HG03045 (cell line): ENCODE results near the gene MET.
"Not testable (repeated sequence)": the region's sequence is repeated elsewhere in the genome, so short reads cannot be mapped to it uniquely, and the experiment has no call there.

Source experiments
- ATAC-seq: cut with Tn5 transposase; IDR thresholded peaks from one replicate; pipeline ENCODE4 v1.9.1; 2021; ENCODE audit warnings: mild to moderate bottlenecking, moderate library complexity; ENCODE audit not compliant: unreplicated experiment

The MET gene

DNA sequence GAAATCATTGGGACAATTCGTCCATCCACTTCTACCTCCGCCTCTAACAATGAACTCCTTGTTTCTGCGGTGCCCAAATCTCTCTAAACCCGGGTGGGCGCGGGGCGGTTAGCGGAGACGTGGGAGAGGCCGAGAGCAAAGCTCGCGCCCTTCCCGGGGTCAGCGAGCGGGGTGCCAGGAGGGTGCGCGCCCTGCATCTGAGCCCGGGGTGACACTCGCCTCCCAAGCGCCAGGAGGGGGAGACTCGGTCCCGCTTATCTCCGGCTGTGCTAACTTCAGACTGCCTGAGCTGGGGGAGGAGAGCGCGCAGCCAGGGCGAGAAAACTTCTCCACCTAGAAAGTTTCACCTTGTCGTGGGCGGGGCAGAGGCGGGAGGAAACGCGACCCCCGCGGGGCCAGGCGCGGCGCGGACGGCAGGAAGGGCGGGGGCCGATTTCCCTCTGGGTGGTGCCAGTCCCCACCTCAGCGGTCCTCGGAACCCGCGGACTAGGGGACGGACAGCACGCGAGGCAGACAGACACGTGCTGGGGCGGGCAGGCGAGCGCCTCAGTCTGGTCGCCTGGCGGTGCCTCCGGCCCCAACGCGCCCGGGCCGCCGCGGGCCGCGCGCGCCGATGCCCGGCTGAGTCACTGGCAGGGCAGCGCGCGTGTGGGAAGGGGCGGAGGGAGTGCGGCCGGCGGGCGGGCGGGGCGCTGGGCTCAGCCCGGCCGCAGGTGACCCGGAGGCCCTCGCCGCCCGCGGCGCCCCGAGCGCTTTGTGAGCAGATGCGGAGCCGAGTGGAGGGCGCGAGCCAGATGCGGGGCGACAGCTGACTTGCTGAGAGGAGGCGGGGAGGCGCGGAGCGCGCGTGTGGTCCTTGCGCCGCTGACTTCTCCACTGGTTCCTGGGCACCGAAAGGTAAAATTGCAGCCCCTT lies at the start of gene MET:
Gene MET, plus strand, starts transcription at position 516 of the 915 bp plus-strand sequence. CDS start 26,889 bp downstream, outside the sequence.
- peak; percentile 95 for ATAC-seq

- no peak for ATAC-seq
Observed at GRCh38 chr7:116626886-116627285, 45.1 kb upstream of the MET start.

GRCh38 chr7:116629051-116629463 lies 42.9 kb upstream of the MET start:
- ATAC-seq: no peak

DNA sequence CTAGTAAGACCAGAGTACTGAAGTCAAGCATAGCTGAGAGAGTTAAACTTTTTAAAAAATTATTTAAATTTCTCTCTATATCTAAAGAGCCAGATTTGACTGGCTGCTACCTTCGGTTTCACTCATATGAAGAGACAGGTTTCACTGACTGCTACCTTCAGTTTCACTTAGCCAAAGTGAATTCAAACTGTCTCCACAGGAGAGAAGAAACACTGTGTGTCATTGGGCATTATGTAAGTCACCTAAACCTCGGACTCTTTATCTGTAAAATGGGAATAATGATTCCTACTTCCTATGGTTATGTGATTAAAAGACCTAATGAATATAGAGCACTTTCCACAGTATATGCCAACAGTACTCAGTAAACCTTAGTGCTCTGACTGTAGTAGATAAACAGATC lies 41.6 kb upstream of the MET start:
- ATAC-seq: peak; percentile 94

GRCh38 chr7:116630932-116631671 lies 40.9 kb upstream of the MET start:
- ATAC-seq: peak; percentile 40

DNA sequence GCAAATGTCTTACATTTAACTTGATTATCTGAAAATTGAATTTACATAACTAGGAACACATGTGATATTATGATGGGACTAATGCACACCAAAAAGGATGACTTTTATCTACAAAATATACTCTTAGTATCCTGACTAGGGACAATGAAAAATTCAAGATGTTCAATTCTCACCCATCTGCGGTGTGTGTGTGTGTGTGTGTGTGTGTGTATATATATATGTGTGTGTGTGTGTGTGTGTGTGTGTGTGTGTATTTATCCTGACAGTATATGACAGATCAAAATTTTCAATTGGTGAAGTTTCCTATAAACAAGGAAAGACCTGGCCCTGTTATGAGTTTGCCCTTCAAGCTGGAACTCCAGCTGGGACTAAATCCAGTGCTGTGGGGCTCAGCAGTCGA lies 40.3 kb upstream of the MET start:
- ATAC-seq: no peak

GRCh38 chr7:116632384-116632783 lies 39.6 kb upstream of the MET start:
- no peak for ATAC-seq

DNA sequence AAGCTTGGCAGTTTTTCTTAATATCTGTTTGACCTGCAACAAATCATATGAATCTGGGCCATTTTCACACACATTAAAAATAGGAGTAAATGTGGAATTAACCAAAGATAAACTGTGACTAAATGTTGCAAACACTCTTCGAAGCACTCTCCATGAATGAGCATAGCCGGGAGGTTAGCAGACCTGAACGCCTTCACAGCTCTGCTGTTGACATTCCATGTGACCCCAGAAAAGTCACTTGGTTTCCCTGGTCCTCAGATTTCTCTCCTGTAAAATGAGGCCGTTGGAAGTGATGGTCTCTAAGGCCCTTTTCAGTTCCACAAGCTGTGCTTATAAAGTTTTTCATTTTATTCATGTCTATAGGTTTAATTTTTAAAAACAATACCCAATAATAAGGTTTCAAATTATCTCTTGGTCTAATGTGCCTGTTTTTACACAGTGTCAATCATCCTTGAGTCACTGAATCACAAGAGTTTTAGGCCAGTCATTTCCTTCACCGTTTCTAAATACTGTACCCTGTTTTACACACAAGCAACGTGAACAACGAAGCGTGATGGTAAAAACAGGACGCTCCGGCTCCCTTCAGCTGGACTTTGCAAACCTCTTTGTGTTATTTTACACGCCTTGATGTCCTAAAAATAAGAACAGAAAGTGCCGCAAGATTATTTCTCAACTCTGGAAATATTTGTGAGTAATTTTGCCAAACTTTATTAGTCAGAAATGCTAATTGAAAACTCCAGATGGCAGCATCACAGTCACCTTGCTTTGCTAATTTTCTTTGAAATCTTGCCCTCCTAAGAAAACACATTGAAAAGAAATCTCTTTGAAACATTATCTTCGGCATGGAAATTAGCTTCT lies 38.6 kb upstream of the MET start:
- peak; percentile 50 for ATAC-seq

- ATAC-seq: no peak
Observed at GRCh38 chr7:116636997-116637396, 35.0 kb upstream of the MET start.

- ATAC-seq: not testable (repeated sequence)
Observed at GRCh38 chr7:116638592-116638991, 33.4 kb upstream of the MET start.

DNA sequence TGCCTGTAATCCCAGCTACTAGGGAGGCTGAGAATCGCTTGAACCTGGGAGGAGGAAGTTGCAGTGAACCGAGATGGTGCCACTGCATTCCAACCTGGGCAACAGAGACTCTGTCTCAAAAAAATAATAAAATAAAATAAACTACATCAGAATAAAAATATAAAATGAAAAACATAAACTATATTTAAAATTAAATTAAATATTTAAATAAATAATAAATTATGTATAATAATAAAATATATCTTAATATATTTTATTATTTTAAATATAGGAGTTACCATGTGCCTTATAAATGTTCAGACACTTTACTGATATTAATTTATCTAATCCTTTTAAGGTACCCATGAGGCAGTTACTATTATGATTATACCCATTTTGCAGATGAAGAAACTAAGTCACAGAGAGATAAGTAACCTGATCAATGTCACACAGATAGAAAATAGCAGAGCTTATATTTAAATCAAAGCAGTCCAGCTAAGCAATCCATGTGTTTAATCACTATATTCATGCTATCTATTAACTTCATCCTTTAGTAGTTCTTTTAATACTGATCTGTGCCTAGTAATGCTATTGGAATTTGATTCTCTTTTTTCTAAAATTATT lies 30.3 kb upstream of the MET start:
- ATAC-seq: no peak

GRCh38 chr7:116643148-116643547 lies 28.8 kb upstream of the MET start:
- ATAC-seq: not testable (repeated sequence)

- ATAC-seq: no peak
Observed at GRCh38 chr7:116644628-116645027, 27.4 kb upstream of the MET start.

GRCh38 chr7:116647290-116647689 lies 24.7 kb upstream of the MET start:
- ATAC-seq: no peak

DNA sequence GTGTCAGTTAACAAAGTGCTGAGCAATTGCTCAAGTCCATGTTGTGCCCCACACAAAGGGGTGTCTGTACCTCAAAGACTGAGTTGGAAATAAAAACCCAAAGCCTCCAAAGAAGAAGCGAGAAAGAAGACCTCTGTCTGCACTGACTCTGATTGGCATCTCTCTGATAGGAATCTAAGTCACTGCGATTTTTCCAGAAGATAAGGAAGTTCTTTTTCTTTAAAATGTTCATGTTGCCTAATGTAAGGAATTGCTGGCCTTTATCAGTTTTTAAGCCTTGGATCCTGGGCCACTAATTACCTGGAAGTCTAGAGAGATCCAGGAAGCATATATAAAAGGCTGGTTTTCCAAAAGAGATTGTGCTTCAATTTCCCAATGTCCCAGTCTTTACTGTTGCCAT lies 24.1 kb upstream of the MET start:
- no peak for ATAC-seq

DNA sequence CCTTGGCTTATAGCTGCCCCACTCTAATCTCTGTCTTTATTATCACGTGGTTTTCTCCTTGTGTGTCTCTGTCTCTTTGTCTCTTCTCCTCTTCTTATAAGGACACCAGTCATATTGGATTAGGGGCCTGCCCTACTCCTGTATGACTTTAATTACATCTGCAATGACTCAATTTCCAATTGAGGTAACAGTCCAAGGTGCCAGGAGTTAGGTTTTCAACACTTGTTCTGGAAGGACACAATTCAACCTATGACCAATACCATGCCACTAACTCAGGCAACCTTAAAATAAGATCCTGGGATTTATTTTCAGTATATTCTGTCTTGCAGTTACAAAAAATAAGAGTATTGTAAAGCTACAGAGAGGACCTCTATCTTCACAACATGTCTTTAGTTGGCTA lies 21.6 kb upstream of the MET start:
- ATAC-seq: no peak

- no peak for ATAC-seq
Observed at GRCh38 chr7:116652793-116653192, 19.2 kb upstream of the MET start.

DNA sequence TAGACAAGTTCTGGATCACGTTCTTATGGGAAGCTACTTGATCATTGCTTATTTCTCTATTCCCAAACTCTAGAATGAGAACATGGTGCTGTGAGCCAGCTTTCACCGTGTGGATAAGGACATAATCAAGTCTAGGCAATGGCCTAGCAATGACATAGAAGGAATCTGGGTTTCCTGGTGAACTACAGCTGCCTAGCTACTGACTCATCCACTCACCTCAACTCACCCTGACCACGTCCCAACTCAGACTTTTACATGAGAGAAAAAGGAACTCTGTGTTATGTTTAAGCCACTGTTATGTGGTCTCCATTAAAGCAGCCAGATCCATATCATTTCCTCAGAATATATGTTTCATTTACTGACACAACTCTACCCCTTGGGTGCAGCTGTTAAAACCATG lies 18.8 kb upstream of the MET start:
- ATAC-seq: no peak

DNA sequence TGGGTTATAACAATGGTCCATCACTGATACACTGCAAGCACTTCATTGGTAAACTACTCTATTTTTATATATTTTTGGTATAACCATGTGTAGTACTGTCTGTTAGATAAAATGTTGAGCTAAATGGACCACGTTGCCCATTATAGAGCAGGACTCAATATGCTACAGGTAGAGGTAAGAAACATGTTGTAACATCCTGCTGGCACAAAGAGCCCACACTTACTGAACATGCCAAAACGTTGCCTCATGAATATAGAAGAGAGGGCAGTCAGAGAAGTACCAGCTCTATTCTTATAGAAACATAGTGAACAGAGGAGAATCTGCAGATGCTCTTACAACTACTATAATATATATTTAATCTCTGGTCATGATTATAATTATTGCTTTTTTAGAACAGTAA lies 18.4 kb upstream of the MET start:
- ATAC-seq: no peak

GRCh38 chr7:116659248-116659647 lies 12.7 kb upstream of the MET start:
- ATAC-seq: not testable (repeated sequence)

DNA sequence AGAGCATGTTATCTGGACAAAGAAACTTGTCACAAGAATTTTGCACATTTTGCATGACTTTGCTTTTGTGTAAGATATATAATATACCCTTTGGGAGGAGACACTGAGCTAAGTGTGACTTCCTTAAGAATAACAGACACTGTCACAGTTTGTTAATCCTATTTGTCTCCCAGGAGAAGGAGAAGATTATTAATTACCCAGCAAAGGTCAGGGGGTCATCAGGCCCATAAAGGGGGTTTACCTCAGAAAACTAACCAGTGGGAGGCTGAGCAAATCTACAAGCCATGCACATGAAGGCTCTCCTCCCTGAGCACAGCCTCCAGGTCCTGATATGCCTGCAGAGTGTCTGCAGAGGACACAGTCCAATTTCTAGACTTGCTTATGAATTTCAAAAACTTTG lies 10.1 kb upstream of the MET start:
- no peak for ATAC-seq
